ENCODE data around the gene SHROOM3.

GRCh38 chr4:76658231-76659102 lies 223.4 kb downstream of the SHROOM3 start:
- TF ChIP-seq CTCF (IDR thresholded peaks at IDR 0.05; ENCODE audit: poor library complexity, severe bottlenecking) (no peak), EZH2 (IDR thresholded peaks at IDR 0.05; ENCODE audit: borderline replicate concordance, insufficient read depth, low read length, poor library complexity, severe bottlenecking) (no peak), POLR2AphosphoS5 (IDR thresholded peaks at IDR 0.05) (no peak)

Data from neural cell (in vitro differentiated cells).